ENCODE measurements around the gene CFAP74. TPM values are rescaled to one million over a fixed set of nuclear protein-coding genes. Genes with fewer than 3 reads are reported as not detected.
A peak's percentile ranks its signal among the peaks of the same experiment; 100 is the strongest.
"Not testable (repeated sequence)": the region's sequence is repeated elsewhere in the genome, so short reads cannot be mapped to it uniquely, and the experiment has no call there.

Gene CFAP74
- polyA plus RNA-seq, 4 donors, result 0.06 to 2.2 TPM; not detected in 2

DNA sequence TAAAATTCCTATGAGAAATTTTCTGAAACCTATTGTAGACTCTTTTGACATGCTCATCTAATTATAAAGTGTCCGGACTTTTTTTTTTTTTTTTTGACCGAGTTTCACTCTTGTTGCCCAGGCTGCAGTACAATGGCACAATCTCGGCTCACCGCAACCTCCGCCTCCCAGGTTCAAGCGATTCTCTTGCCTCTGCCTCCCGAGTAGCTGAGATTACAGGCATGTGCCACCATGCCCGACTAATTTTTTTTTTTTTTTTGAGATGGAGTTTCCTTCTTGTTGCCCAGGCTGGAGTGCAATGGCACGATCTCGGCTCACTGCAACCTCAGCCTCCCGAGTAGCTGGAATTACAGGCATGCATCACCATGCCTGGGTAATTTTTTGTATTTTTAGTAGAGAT, 119.7 kb downstream of the CFAP74 start:
- not testable (repeated sequence) for H3K4me3 ChIP-seq (ENCODE audit: low read depth in 1 of 3, low read length in 3 of 3); H3K27ac ChIP-seq (ENCODE audit: low read depth in 1 of 3, low read length in 2 of 3); H3K27me3 ChIP-seq (ENCODE audit: control insufficient read depth in 3 of 3, insufficient read depth in 3 of 3, low read length in 3 of 3); H3K9me3 ChIP-seq (ENCODE audit: control insufficient read depth in 2 of 2, insufficient read depth in 1 of 2, low read depth in 1 of 2, low read length in 1 of 2); DNase-seq; FAIRE-seq
- WGBS, 3 donors, result 51 to 67% (median 55%) methylated on average over 11 of the region's 11 CpGs
- peaks cover 0 to 30% (median 0%) of the 10 kb centered on the region in 3 donors for H3K36me3 ChIP-seq (ENCODE audit: control insufficient read depth in 3 of 3, insufficient read depth in 2 of 3, low read depth in 1 of 3, low read length in 3 of 3)
- H3K4me1 ChIP-seq (ENCODE audit: control insufficient read depth in 3 of 3, insufficient read depth in 2 of 3, low read depth in 1 of 3, low read length in 2 of 3), result peaks cover 18 to 38% (median 21%) of the 10 kb centered on the region in 3 donors

DNA sequence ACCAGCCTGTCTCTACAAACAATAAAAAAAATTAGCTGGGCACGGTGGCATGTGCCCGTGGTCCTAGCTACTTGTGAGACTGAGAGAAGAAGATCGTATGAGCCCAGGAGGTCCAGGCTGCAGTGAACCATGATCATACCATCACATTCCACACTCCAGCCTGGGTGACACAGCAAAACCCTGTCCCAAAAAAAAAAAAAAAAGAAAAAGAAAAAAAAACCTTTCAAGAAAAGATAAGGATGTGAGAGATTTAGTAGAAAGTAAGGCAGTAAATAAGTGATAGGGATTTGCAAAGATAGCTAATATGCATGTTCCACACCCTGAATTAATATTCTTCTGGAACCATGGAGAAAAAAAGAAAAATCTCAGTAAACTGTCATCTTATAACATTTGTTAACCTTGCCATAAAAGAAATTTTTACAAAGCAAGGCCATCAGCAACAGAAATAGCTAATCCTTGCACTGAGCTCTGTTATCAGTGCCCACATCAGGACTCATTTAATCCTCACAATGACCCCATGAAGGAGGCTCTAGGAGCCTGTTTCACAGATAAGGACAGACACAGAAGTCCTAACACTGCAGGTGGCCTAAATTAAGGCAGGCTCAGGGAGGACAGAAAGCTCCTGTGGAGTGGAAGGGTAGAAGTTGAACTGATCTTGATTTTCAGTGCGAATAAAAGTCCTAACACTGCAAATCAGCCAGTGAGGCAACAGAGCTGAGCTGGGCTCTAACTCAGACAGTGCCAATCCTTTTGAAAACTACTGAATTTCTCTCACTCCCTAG, 120.3 kb downstream of the CFAP74 start:
- Histone ChIP-seq H3K9me3 (ENCODE audit: control insufficient read depth in 2 of 2, insufficient read depth in 1 of 2, low read depth in 1 of 2, low read length in 1 of 2) (no peaks in the 10 kb centered on the region), H3K36me3 (ENCODE audit: control insufficient read depth in 3 of 3, insufficient read depth in 2 of 3, low read depth in 1 of 3, low read length in 3 of 3) (peaks cover 0 to 35% (median 0%) of the 10 kb centered on the region in 3 donors), H3K4me1 (ENCODE audit: control insufficient read depth in 3 of 3, insufficient read depth in 2 of 3, low read depth in 1 of 3, low read length in 2 of 3) (peaks cover 12 to 32% (median 23%) of the 10 kb centered on the region in 3 donors), H3K27ac (ENCODE audit: low read depth in 1 of 3, low read length in 2 of 3) (peak overlapping the region; percentile 17 to 45 (median 34)), H3K4me3 (ENCODE audit: low read depth in 1 of 3, low read length in 3 of 3) (no peak overlapping the region), H3K27me3 (ENCODE audit: control insufficient read depth in 3 of 3, insufficient read depth in 3 of 3, low read length in 3 of 3) (no peaks in the 10 kb centered on the region)
- FAIRE-seq (no peak), DNase-seq (no peak)
- 26 to 41% (median 28%) methylated on average over 4 of the region's 4 CpGs for WGBS, 3 donors

DNA sequence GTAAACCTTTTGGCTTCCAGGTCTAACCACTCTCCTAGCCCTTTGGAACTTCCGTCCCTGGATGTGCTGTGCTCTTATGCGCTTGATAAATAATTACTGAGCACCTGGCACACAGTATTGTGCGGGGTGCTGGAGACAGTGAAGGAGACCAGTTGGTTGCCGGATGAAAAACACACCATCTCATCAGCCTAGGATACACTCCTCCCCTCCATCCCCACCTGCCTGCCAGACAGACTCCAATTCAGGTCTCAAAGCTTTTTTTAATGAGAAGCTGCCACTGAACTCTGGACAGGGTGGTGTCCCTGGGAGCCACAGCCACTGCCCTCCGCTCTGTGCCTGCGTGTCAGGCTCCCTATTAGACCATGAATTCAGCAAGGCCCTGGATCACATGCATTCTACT, 121.9 kb downstream of the CFAP74 start:
- peak overlapping the region in 1 of 3 donors; percentile 7 for H3K4me3 ChIP-seq (ENCODE audit: low read depth in 1 of 3, low read length in 3 of 3)
- FAIRE-seq (no peak), DNase-seq (peak; percentile 82 to 87)
- no peaks in the 10 kb centered on the region for H3K9me3 ChIP-seq (ENCODE audit: control insufficient read depth in 2 of 2, insufficient read depth in 1 of 2, low read depth in 1 of 2, low read length in 1 of 2)
- H3K27ac ChIP-seq (ENCODE audit: low read depth in 1 of 3, low read length in 2 of 3), result peak overlapping the region; percentile 68 to 72 (median 70)
- peaks cover 9 to 36% (median 21%) of the 10 kb centered on the region in 3 donors for H3K4me1 ChIP-seq (ENCODE audit: control insufficient read depth in 3 of 3, insufficient read depth in 2 of 3, low read depth in 1 of 3, low read length in 2 of 3)
- 17 to 61% (median 35%) methylated on average over 6 of the region's 6 CpGs for WGBS, 3 donors
- H3K36me3 ChIP-seq (ENCODE audit: control insufficient read depth in 3 of 3, insufficient read depth in 2 of 3, low read depth in 1 of 3, low read length in 3 of 3), result peaks cover 0 to 38% (median 0%) of the 10 kb centered on the region in 3 donors
- no peaks in the 10 kb centered on the region for H3K27me3 ChIP-seq (ENCODE audit: control insufficient read depth in 3 of 3, insufficient read depth in 3 of 3, low read length in 3 of 3)

- Histone ChIP-seq H3K9me3 (ENCODE audit: control insufficient read depth in 2 of 2, insufficient read depth in 1 of 2, low read depth in 1 of 2, low read length in 1 of 2) (no peaks in the 10 kb centered on the region), H3K27ac (ENCODE audit: low read depth in 1 of 3, low read length in 2 of 3) (peak overlapping the region; percentile 68 to 72 (median 70)), H3K27me3 (ENCODE audit: control insufficient read depth in 3 of 3, insufficient read depth in 3 of 3, low read length in 3 of 3) (no peaks in the 10 kb centered on the region), H3K4me3 (ENCODE audit: low read depth in 1 of 3, low read length in 3 of 3) (no peak overlapping the region), H3K4me1 (ENCODE audit: control insufficient read depth in 3 of 3, insufficient read depth in 2 of 3, low read depth in 1 of 3, low read length in 2 of 3) (peaks cover 9 to 36% (median 25%) of the 10 kb centered on the region in 3 donors), H3K36me3 (ENCODE audit: control insufficient read depth in 3 of 3, insufficient read depth in 2 of 3, low read depth in 1 of 3, low read length in 3 of 3) (peaks cover 0 to 45% (median 2%) of the 10 kb centered on the region in 3 donors)
- DNase-seq (peak in 1 of 2 donors; percentile 48), FAIRE-seq (no peak)
- 19 to 46% (median 21%) methylated on average over 13 of the region's 13 CpGs for WGBS, 3 donors
These were observed 122.8 kb downstream of the CFAP74 start for GRCh38 chr1:1880617-1881312.

DNA sequence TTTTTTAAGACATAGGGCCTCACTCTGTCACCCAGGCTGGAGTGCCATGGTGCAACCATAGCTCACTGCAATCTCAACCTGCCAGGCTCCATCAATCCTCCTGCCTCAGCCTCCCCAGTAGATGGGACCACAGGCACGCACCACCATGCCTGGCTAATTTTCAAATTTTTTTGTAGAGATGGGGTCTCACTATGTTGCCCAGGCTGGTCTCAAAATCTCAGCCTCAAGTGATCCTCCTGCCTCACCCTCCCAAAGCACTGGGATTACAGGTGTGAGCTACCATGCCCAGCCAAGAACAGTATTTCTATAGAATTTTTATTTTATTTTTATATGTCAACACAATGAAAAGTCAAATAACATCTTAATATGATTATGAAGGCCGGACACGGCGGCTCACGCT, 123.6 kb downstream of the CFAP74 start:
- 82 to 94% (median 86%) methylated on average over 5 of the region's 5 CpGs for WGBS, 3 donors
- Histone ChIP-seq H3K9me3 (ENCODE audit: control insufficient read depth in 2 of 2, insufficient read depth in 1 of 2, low read depth in 1 of 2, low read length in 1 of 2) (no peaks in the 10 kb centered on the region), H3K4me1 (ENCODE audit: control insufficient read depth in 3 of 3, insufficient read depth in 2 of 3, low read depth in 1 of 3, low read length in 2 of 3) (peaks cover 9 to 36% (median 25%) of the 10 kb centered on the region in 3 donors), H3K27ac (ENCODE audit: low read depth in 1 of 3, low read length in 2 of 3) (no peak overlapping the region), H3K27me3 (ENCODE audit: control insufficient read depth in 3 of 3, insufficient read depth in 3 of 3, low read length in 3 of 3) (no peaks in the 10 kb centered on the region), H3K4me3 (ENCODE audit: low read depth in 1 of 3, low read length in 3 of 3) (no peak overlapping the region), H3K36me3 (ENCODE audit: control insufficient read depth in 3 of 3, insufficient read depth in 2 of 3, low read depth in 1 of 3, low read length in 3 of 3) (peaks cover 0 to 50% (median 2%) of the 10 kb centered on the region in 3 donors)
- FAIRE-seq (no peak), DNase-seq (no peak)

GRCh38 chr1:1877865-1878436, 125.6 kb downstream of the CFAP74 start:
- no peak for FAIRE-seq
- no peak for DNase-seq
- Histone ChIP-seq H3K4me1 (ENCODE audit: control insufficient read depth in 3 of 3, insufficient read depth in 2 of 3, low read depth in 1 of 3, low read length in 2 of 3) (peaks cover 6 to 28% (median 28%) of the 10 kb centered on the region in 3 donors), H3K36me3 (ENCODE audit: control insufficient read depth in 3 of 3, insufficient read depth in 2 of 3, low read depth in 1 of 3, low read length in 3 of 3) (peaks cover 0 to 63% (median 2%) of the 10 kb centered on the region in 3 donors), H3K9me3 (ENCODE audit: control insufficient read depth in 2 of 2, insufficient read depth in 1 of 2, low read depth in 1 of 2, low read length in 1 of 2) (no peaks in the 10 kb centered on the region), H3K27ac (ENCODE audit: low read depth in 1 of 3, low read length in 2 of 3) (no peak overlapping the region), H3K4me3 (ENCODE audit: low read depth in 1 of 3, low read length in 3 of 3) (no peak overlapping the region), H3K27me3 (ENCODE audit: control insufficient read depth in 3 of 3, insufficient read depth in 3 of 3, low read length in 3 of 3) (no peaks in the 10 kb centered on the region)
- 72 to 79% (median 76%) methylated on average over 5 of the region's 5 CpGs for WGBS, 3 donors

DNA sequence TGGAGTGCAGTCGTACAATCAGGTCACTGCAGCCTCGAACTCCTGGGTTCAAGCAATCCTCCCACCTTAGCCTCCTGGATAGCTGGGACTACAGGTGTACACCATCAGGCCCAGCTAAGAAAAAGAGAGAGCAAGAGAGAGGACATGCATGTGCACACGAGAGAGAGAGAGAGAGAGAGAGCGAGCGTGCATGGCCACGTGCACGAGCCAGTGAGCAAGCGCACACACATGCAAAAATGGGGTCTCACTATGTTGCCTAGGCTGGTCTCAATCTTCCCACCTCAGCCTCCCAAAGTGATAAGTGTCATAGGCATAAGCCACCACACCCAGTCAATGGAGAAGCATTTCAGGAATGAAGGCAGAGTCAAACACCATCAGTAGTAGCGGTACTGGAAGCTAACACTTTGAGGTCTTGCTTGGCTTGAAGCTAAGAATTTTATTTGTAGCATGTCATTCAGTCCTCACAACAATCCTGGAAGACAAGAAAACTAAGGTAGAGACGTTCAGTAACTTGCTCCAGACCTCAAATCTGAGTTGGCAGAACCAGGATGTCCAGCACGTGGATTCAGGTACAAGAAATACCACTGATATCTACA, 127.2 kb downstream of the CFAP74 start:
- FAIRE-seq, result no peak
- peaks cover 3 to 29% (median 16%) of the 10 kb centered on the region in 3 donors for H3K4me1 ChIP-seq (ENCODE audit: control insufficient read depth in 3 of 3, insufficient read depth in 2 of 3, low read depth in 1 of 3, low read length in 2 of 3)
- H3K36me3 ChIP-seq (ENCODE audit: control insufficient read depth in 3 of 3, insufficient read depth in 2 of 3, low read depth in 1 of 3, low read length in 3 of 3), result peaks cover 0 to 68% (median 5%) of the 10 kb centered on the region in 3 donors
- H3K4me3 ChIP-seq (ENCODE audit: low read depth in 1 of 3, low read length in 3 of 3), result no peak overlapping the region
- DNase-seq, result no peak
- H3K9me3 ChIP-seq (ENCODE audit: control insufficient read depth in 2 of 2, insufficient read depth in 1 of 2, low read depth in 1 of 2, low read length in 1 of 2), result no peaks in the 10 kb centered on the region
- H3K27ac ChIP-seq (ENCODE audit: low read depth in 1 of 3, low read length in 2 of 3), result no peak overlapping the region
- WGBS, 3 donors, result 78 to 81% (median 78%) methylated on average over 11 of the region's 11 CpGs
- no peaks in the 10 kb centered on the region for H3K27me3 ChIP-seq (ENCODE audit: control insufficient read depth in 3 of 3, insufficient read depth in 3 of 3, low read length in 3 of 3)

- Histone ChIP-seq H3K36me3 (ENCODE audit: control insufficient read depth in 3 of 3, insufficient read depth in 2 of 3, low read depth in 1 of 3, low read length in 3 of 3) (peaks cover 0 to 68% (median 5%) of the 10 kb centered on the region in 3 donors), H3K27me3 (ENCODE audit: control insufficient read depth in 3 of 3, insufficient read depth in 3 of 3, low read length in 3 of 3) (no peaks in the 10 kb centered on the region), H3K4me1 (ENCODE audit: control insufficient read depth in 3 of 3, insufficient read depth in 2 of 3, low read depth in 1 of 3, low read length in 2 of 3) (peaks cover under 1 to 27% (median 11%) of the 10 kb centered on the region in 3 donors), H3K9me3 (ENCODE audit: control insufficient read depth in 2 of 2, insufficient read depth in 1 of 2, low read depth in 1 of 2, low read length in 1 of 2) (no peaks in the 10 kb centered on the region), H3K4me3 (ENCODE audit: low read depth in 1 of 3, low read length in 3 of 3) (no peak overlapping the region), H3K27ac (ENCODE audit: low read depth in 1 of 3, low read length in 2 of 3) (no peak overlapping the region)
- FAIRE-seq, result no peak
- 82 to 92% (median 86%) methylated on average over 1 of the region's 1 CpG for WGBS, 3 donors
- no peak for DNase-seq
These were observed 127.7 kb downstream of the CFAP74 start for GRCh38 chr1:1875932-1876331.

Measured in small intestine (tissue), 7 donors.